A673 (cell line): ENCODE data around the gene ZNF593OS. TPM values are rescaled to one million over a fixed set of nuclear protein-coding genes. Genes with fewer than 3 reads are reported as not detected.

ENCODE experiments used
- BruUV-seq: library from RNA; stranded (reverse); fragments of 400-500 nt; replicated peaks from 2 replicates; lab custom pipeline; 2021; lab: Mats Ljungman, UMichigan
- CTCF ChIA-PET: fragments of 300-600 bp; sonication (Branson Sonifier 250); formaldehyde crosslinking; loops from one replicate; lab custom pipeline; 2022; ENCODE audit warnings: antibody characterized with exemption; lab: Charles Lee
- POLR2A ChIA-PET: fragments of 300-600 bp; sonication (Branson Sonifier 250); formaldehyde crosslinking; loops from one replicate; lab custom pipeline; 2022; ENCODE audit warnings: antibody characterized with exemption; ENCODE audit not compliant: low non-redundant PET; lab: Charles Lee
- DNase-seq: peaks from one replicate; pipeline ENCODE4 v3.0.0-alpha.2; 2015; ENCODE audit warnings: low spot score
- H3K27ac ChIP-seq: fragments of 200-600 bp; sonication (generic); 2 replicates; pipeline ENCODE4 v1.5.1; 2016; ENCODE audit warnings: mixed run types, low read depth, mild to moderate bottlenecking, mixed read lengths, antibody characterized with exemption, low read length; ENCODE audit not compliant: poor library complexity, severe bottlenecking
- H3K27me3 ChIP-seq: fragments of 200-600 bp; sonication (generic); replicated peaks from 2 replicates; pipeline ENCODE4 v1.6.1; 2017; ENCODE audit warnings: mixed run types, low read depth, mild to moderate bottlenecking, mixed read lengths, antibody characterized with exemption, low read length; ENCODE audit not compliant: insufficient read depth, poor library complexity
- H3K36me3 ChIP-seq: fragments of 200-600 bp; sonication (generic); 2 replicates; pipeline ENCODE4 v1.6.1; 2016; ENCODE audit warnings: mixed run types, mild to moderate bottlenecking, mixed read lengths, antibody characterized with exemption, low read length; ENCODE audit not compliant: insufficient read depth, poor library complexity, severe bottlenecking
- H3K4me1 ChIP-seq: fragments of 200-600 bp; sonication (generic); 2 replicates; pipeline ENCODE4 v1.6.1; 2017; ENCODE audit warnings: mixed run types, mild to moderate bottlenecking, mixed read lengths, antibody characterized with exemption, low read length; ENCODE audit not compliant: insufficient read depth, poor library complexity, severe bottlenecking
- H3K4me3 ChIP-seq: fragments of 200-600 bp; sonication (generic); 2 replicates; pipeline ENCODE4 v1.5.1; 2016; ENCODE audit warnings: low read depth, mixed run types, mild to moderate bottlenecking, mixed read lengths, low read length; ENCODE audit not compliant: poor library complexity, severe bottlenecking
- H3K9me3 ChIP-seq: fragments of 200-600 bp; sonication (generic); 2 replicates; pipeline ENCODE4 v1.6.1; 2016; ENCODE audit warnings: mixed run types, low read depth, mild to moderate bottlenecking, mixed read lengths, antibody characterized with exemption, low read length; ENCODE audit not compliant: poor library complexity, severe bottlenecking
- EZH2 ChIP-seq: fragments of 200-600 bp; sonication (generic); IDR thresholded peaks from 2 replicates; pipeline ENCODE4 v1.6.1; 2017; ENCODE audit warnings: borderline replicate concordance, low read depth, mild to moderate bottlenecking, mixed read lengths, antibody characterized with exemption, low read length; ENCODE audit not compliant: poor library complexity, severe bottlenecking
- intact Hi-C: fragments of 100-400 bp; cut with micrococcal nuclease; formaldehyde crosslinking; loops from one replicate; pipeline ENCODE4 v1.10.0; 2022; ENCODE audit not compliant: unreplicated experiment
- total RNA-seq: library from RNA; stranded (reverse); gene quantifications from 2 replicates; pipeline ENCODE4 v1.2.3, GENCODE V29; 2021
- TF ChIP-seq, protein P1 (sequence below): fragments of 300-800, 200-600 bp; sonication (generic); conservative IDR thresholded peaks from 2 replicates; pipeline ENCODE4 v1.5.1; 2017; ENCODE audit warnings: low read depth, mild to moderate bottlenecking, antibody characterized with exemption, low read length, moderate library complexity, mixed read lengths

The ZNF593OS gene
- total RNA-seq, 1 experiment from 2014 or later, result not detected

- ChIA-PET CTCF (interaction anchor here (0.6 kb wide), 1 partner anchor 201 kb away, joined by 7 read pairs; no protein-coding TSS in a partner anchor), POLR2A (no interaction called here)
- TF ChIP-seq, protein P1, sequence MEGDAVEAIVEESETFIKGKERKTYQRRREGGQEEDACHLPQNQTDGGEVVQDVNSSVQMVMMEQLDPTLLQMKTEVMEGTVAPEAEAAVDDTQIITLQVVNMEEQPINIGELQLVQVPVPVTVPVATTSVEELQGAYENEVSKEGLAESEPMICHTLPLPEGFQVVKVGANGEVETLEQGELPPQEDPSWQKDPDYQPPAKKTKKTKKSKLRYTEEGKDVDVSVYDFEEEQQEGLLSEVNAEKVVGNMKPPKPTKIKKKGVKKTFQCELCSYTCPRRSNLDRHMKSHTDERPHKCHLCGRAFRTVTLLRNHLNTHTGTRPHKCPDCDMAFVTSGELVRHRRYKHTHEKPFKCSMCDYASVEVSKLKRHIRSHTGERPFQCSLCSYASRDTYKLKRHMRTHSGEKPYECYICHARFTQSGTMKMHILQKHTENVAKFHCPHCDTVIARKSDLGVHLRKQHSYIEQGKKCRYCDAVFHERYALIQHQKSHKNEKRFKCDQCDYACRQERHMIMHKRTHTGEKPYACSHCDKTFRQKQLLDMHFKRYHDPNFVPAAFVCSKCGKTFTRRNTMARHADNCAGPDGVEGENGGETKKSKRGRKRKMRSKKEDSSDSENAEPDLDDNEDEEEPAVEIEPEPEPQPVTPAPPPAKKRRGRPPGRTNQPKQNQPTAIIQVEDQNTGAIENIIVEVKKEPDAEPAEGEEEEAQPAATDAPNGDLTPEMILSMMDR, result no peak
- TF ChIP-seq EZH2, result no peak
- intact Hi-C loops, result no loop called here
- no peak overlapping the region for H3K4me3 ChIP-seq
- BruUV-seq, result no TSS peak
- H3K27ac ChIP-seq, result no peak overlapping the region
- no peaks in the 10 kb centered on the region for H3K36me3 ChIP-seq
- H3K4me1 ChIP-seq, result no peaks in the 10 kb centered on the region
- no peaks in the 10 kb centered on the region for H3K27me3 ChIP-seq
- H3K9me3 ChIP-seq, result no peaks in the 10 kb centered on the region
- no peak for DNase-seq
These were observed 28.8 kb upstream of the ZNF593OS start for GRCh38 chr1:26200413-26200812.

DNA sequence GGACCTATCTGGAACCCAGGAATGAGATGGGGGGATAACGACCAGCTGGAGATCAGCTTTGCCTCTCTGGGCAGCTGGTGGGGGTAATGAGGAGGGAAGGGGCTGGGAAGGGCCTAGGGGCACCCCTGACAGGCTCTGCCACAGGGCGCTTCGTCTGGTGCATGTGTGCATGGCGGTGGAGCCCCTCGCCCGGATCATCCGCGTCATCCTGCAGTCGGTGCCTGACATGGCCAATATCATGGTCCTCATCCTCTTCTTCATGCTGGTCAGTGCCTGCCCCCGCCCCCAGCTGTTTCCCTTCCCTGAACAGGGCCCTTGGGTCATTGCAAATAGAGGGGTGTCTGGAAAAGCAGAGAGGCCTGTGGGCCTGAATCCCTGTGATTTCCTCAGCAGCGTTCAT, 26.2 kb upstream of the ZNF593OS start:
- no TSS peak for BruUV-seq
- DNase-seq, result no peak
- POLR2A ChIA-PET, result no interaction called here

DNA sequence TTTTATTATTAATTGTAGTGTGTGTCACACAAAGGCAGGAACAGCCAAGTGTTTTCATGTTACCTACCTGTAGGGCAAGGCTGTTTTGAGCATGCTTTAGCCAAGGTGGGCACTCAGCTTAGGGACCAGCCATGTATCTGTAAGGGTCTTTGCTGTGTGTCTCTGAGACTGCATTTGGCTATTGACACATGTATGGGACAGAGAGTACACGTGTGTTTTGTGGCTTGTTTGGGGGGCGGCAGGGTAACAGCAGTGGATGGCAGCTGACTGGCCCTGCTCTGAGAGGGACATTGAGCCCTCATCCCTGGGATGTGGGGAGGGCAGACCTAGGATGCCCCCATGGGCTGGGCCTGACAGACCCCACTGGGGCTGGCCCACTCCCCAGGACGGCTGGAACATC, 25.7 kb upstream of the ZNF593OS start:
- no TSS peak for BruUV-seq
- Histone ChIP-seq H3K27ac (no peak overlapping the region), H3K4me1 (no peaks in the 10 kb centered on the region), H3K27me3 (no peaks in the 10 kb centered on the region), H3K4me3 (no peak overlapping the region), H3K36me3 (no peaks in the 10 kb centered on the region), H3K9me3 (no peaks in the 10 kb centered on the region)
- ChIA-PET POLR2A (no interaction called here), CTCF (no interaction called here)
- intact Hi-C loops, result no loop called here
- no peak for DNase-seq
- TF ChIP-seq, protein P1, result no peak
- TF ChIP-seq EZH2, result no peak

More for the DNA sequence above, 26.2 kb upstream of the ZNF593OS start:
- no peaks in the 10 kb centered on the region for H3K9me3 ChIP-seq
- no peaks in the 10 kb centered on the region for H3K36me3 ChIP-seq
- no peaks in the 10 kb centered on the region for H3K4me1 ChIP-seq
- intact Hi-C loops, result no loop called here
- no peak overlapping the region for H3K27ac ChIP-seq
- no peak overlapping the region for H3K4me3 ChIP-seq
- CTCF ChIA-PET, result no interaction called here
- TF ChIP-seq EZH2, result no peak
- TF ChIP-seq, protein P1, result no peak
- no peaks in the 10 kb centered on the region for H3K27me3 ChIP-seq
